Measurements from ENCODE around the gene GLO1. TPM values are rescaled to one million over a fixed set of nuclear protein-coding genes. Genes with fewer than 3 reads are reported as not detected.
A peak's percentile ranks its signal among the peaks of the same experiment; 100 is the strongest.

The GLO1 gene
- total and polyA plus RNA-seq, 2 donors (not counting 1 experiment from before 2014, with no cell fraction given) = 18.5 to 31.6 TPM

DNA sequence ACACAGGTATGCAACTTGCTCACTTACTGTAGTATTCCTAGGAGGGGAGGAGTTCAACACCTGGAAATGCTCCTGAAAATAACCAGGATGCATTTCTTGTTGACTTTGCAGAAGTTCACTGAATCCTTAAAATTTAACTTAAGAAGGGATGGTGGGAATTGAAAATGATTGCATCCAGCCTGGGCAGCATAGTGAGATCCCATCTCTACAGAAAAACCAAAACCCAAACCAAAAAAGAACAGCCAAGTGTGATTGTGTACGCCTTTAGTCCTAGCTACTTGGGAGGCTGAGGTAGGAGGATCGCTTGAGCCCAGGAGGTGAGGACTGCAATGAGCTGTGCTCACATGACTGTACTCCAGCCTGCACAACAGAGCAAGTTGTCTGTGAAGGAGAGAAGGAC, 13.9 kb upstream of the GLO1 start:
- DNase-seq = no peak
- Histone ChIP-seq H3K27ac (ENCODE audit: low read length in 2 of 2) (no peak overlapping the region), H3K4me2 (replicated peaks; ENCODE audit: low read depth, low read length, poor library complexity, severe bottlenecking) (no peak overlapping the region), H3K27me3 (replicated peaks in 1 of 4; ENCODE audit: control extremely low read depth in 1 of 4, control insufficient read depth in 3 of 4, insufficient read depth in 4 of 4, low read length in 3 of 4) (peaks cover 0 to 46% (median 30%) of the 10 kb centered on the region in 4 experiments), H3K4me1 (ENCODE audit: control insufficient read depth in 2 of 2, insufficient read depth in 2 of 2, low read length in 2 of 2) (peaks cover 11 to 13% of the 10 kb centered on the region in 2 donors), H4K20me1 (ENCODE audit: control insufficient read depth, insufficient read depth, low read length, poor library complexity, severe bottlenecking) (no peaks in the 10 kb centered on the region), H3K9ac (ENCODE audit: low read length) (no peak overlapping the region), H3K9me3 (ENCODE audit: control extremely low read depth in 1 of 3, control insufficient read depth in 2 of 3, insufficient read depth in 1 of 3, low read length in 2 of 3) (peaks cover 0 to 7% (median 6%) of the 10 kb centered on the region in 3 donors), H3K36me3 (replicated peaks in 1 of 2; ENCODE audit: control extremely low read depth in 1 of 2, control insufficient read depth in 1 of 2, extremely low read depth in 1 of 2, insufficient read depth in 2 of 2, low read length in 1 of 2) (no peaks in the 10 kb centered on the region), H2AFZ (ENCODE audit: insufficient read depth, low read depth, low read length, poor library complexity, severe bottlenecking) (no peak overlapping the region), H3K79me2 (ENCODE audit: control insufficient read depth, insufficient read depth, low read length) (no peaks in the 10 kb centered on the region), H3K4me3 (ENCODE audit: control extremely low read depth in 1 of 5, extremely low read depth in 1 of 5, insufficient read depth in 1 of 5, low read depth in 2 of 5, low read length in 4 of 5) (no peak overlapping the region)
- POLR2A ChIA-PET = no interaction called here
- ATAC-seq (ENCODE audit: low read depth) = no peak
- no peak overlapping the region for H3K4me3 Mint-ChIP-seq
- TF ChIP-seq, protein P1, sequence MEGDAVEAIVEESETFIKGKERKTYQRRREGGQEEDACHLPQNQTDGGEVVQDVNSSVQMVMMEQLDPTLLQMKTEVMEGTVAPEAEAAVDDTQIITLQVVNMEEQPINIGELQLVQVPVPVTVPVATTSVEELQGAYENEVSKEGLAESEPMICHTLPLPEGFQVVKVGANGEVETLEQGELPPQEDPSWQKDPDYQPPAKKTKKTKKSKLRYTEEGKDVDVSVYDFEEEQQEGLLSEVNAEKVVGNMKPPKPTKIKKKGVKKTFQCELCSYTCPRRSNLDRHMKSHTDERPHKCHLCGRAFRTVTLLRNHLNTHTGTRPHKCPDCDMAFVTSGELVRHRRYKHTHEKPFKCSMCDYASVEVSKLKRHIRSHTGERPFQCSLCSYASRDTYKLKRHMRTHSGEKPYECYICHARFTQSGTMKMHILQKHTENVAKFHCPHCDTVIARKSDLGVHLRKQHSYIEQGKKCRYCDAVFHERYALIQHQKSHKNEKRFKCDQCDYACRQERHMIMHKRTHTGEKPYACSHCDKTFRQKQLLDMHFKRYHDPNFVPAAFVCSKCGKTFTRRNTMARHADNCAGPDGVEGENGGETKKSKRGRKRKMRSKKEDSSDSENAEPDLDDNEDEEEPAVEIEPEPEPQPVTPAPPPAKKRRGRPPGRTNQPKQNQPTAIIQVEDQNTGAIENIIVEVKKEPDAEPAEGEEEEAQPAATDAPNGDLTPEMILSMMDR (IDR thresholded peaks at IDR 0.05) = no peak
- TF ChIP-seq EZH2 (IDR thresholded peaks at IDR 0.05; ENCODE audit: borderline replicate concordance, insufficient read depth, low read depth, low read length, poor library complexity, severe bottlenecking) = no peak
- H3K27me3 Mint-ChIP-seq = peaks cover 61% of the 10 kb centered on the region
- peaks cover 7% of the 10 kb centered on the region for H3K4me1 Mint-ChIP-seq
- WGBS (ENCODE audit: insufficient coverage) = 88% methylated on average over 2 of the region's 2 CpGs
- H3K27ac Mint-ChIP-seq = no peak overlapping the region
- intact Hi-C loops (cut with micrococcal nuclease) = no loop called here
- CTCF ChIA-PET = no interaction called here
- H3K9me3 Mint-ChIP-seq (ENCODE audit: insufficient read depth) = no peaks in the 10 kb centered on the region

DNA sequence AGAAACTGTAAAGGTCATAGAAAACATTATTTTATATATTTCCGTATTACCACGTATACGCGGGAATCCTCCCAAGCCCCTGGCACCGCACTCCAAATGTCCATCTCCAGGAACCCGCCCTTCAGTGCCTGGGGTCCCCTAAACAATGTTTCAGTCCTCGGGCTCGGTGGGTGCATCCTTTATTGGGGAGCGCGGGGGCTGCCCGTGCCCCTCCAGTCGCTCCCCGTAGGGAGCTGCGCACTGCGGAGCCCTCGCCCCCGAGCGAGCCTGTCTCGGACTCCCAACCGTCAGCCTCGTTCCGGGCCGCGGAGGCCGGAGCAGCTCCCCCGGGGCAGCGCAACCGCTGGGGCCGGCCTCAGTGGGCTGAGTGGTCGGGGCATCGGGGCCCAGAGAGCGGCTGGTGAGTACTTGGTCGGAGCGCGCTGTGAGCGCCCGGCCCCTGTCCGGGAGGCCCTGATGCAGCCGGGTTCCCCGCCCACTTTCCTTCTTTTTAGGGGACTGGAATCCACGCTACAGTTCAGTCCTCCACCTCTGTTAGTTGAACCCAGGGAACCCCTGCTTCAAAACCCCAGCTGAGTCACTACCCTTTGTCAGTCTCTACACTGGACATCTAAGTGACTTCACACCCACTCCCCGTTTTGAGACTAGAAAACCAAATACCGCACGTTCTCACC, 12.2 kb upstream of the GLO1 start, which contains the start of gene DNAH8:
Gene DNAH8 (plus strand): TSS at position 296 of the 674 bp plus-strand sequence. CDS start 7,499 bp downstream, outside the sequence.
- Histone ChIP-seq H3K79me2 (ENCODE audit: control insufficient read depth, insufficient read depth, low read length) (no peaks in the 10 kb centered on the region), H3K27ac (ENCODE audit: low read length in 2 of 2) (no peak within 1 kb of the TSS), H3K4me1 (ENCODE audit: control insufficient read depth in 2 of 2, insufficient read depth in 2 of 2, low read length in 2 of 2) (peaks cover 11 to 13% of the 10 kb centered on the region in 2 donors), H3K27me3 (replicated peaks in 1 of 4; ENCODE audit: control extremely low read depth in 1 of 4, control insufficient read depth in 3 of 4, insufficient read depth in 4 of 4, low read length in 3 of 4) (peaks cover 0 to 49% (median 29%) of the 10 kb centered on the region in 4 experiments), H3K36me3 (replicated peaks in 1 of 2; ENCODE audit: control extremely low read depth in 1 of 2, control insufficient read depth in 1 of 2, extremely low read depth in 1 of 2, insufficient read depth in 2 of 2, low read length in 1 of 2) (no peaks in the 10 kb centered on the region), H4K20me1 (ENCODE audit: control insufficient read depth, insufficient read depth, low read length, poor library complexity, severe bottlenecking) (no peaks in the 10 kb centered on the region), H3K4me3 (ENCODE audit: control extremely low read depth in 1 of 5, extremely low read depth in 1 of 5, insufficient read depth in 1 of 5, low read depth in 2 of 5, low read length in 4 of 5) (peak within 1 kb of the TSS; percentile 34 to 70 (median 40)), H3K9ac (ENCODE audit: low read length) (peak within 1 kb of the TSS; percentile 63), H3K4me2 (replicated peaks; ENCODE audit: low read depth, low read length, poor library complexity, severe bottlenecking) (peak within 1 kb of the TSS; percentile 88), H2AFZ (ENCODE audit: insufficient read depth, low read depth, low read length, poor library complexity, severe bottlenecking) (peak within 1 kb of the TSS; percentile 80), H3K9me3 (ENCODE audit: control extremely low read depth in 1 of 3, control insufficient read depth in 2 of 3, insufficient read depth in 1 of 3, low read length in 2 of 3) (peaks cover 0 to 12% (median 3%) of the 10 kb centered on the region in 3 donors)
- DNase-seq (peak; percentile 33), ATAC-seq (ENCODE audit: low read depth) (peak; percentile 54)
- Mint-ChIP-seq H3K9me3 (ENCODE audit: insufficient read depth) (no peaks in the 10 kb centered on the region), H3K27me3 (peaks cover 54% of the 10 kb centered on the region), H3K27ac (no peak within 1 kb of the TSS), H3K4me3 (peak within 1 kb of the TSS; percentile 77), H3K4me1 (peaks cover 7% of the 10 kb centered on the region)
- ChIA-PET POLR2A (no interaction called here), CTCF (no interaction called here)
- WGBS (ENCODE audit: insufficient coverage) = under 1% methylated on average over 41 of the region's 44 CpGs
- TF ChIP-seq, protein P1 (IDR thresholded peaks at IDR 0.05) = no peak
- no peak for TF ChIP-seq EZH2 (IDR thresholded peaks at IDR 0.05; ENCODE audit: borderline replicate concordance, insufficient read depth, low read depth, low read length, poor library complexity, severe bottlenecking)
- intact Hi-C loops (cut with micrococcal nuclease) = no loop called here

All from B cell (primary cell).